WTC11 (cell line): ENCODE measurements around the gene SNRNP70. TPM values are rescaled to one million over a fixed set of nuclear protein-coding genes. Genes with fewer than 3 reads are reported as not detected.

Experiments used
- ATAC-seq: fragments of 200-7000 bp; cut with Tn5 transposase; 2 replicates; pipeline ENCODE4 v1.10.0; 2021; ENCODE audit warnings: mild to moderate bottlenecking, moderate library complexity
- CTCF ChIA-PET: fragments of 300-600 bp; sonication (Branson Sonifier 250); formaldehyde crosslinking; loops from one replicate; lab custom pipeline; 2021; ENCODE audit warnings: antibody characterized with exemption; lab: Charles Lee
- POLR2A ChIA-PET: fragments of 350-600 bp; sonication (Branson Sonifier 250); formaldehyde crosslinking; loops from one replicate; lab custom pipeline; 2021; ENCODE audit warnings: antibody characterized with exemption; lab: Charles Lee
- DNase-seq: peaks from one replicate; pipeline ENCODE4 v3.0.0; 2021; ENCODE audit warnings: low spot score
- H3K27ac Mint-ChIP-seq: 2 replicates; pipeline ENCODE4 v1.8.0; 2021; ENCODE audit warnings: mixed read lengths
- H3K27me3 Mint-ChIP-seq: 2 replicates; pipeline ENCODE4 v1.8.0; 2021; ENCODE audit warnings: low read depth, mild to moderate bottlenecking, moderate library complexity, mixed read lengths
- H3K36me3 Mint-ChIP-seq: 2 replicates; pipeline ENCODE4 v1.8.0; 2021; ENCODE audit warnings: mixed read lengths
- H3K4me1 Mint-ChIP-seq: 2 replicates; pipeline ENCODE4 v1.8.0; 2022; ENCODE audit warnings: mixed read lengths
- H3K4me3 Mint-ChIP-seq: 2 replicates; pipeline ENCODE4 v1.8.0; 2021; ENCODE audit warnings: mild to moderate bottlenecking, moderate library complexity, mixed read lengths
- H3K9me3 Mint-ChIP-seq: 2 replicates; pipeline ENCODE4 v1.8.0; 2021; ENCODE audit warnings: mixed read lengths
- CDX4 ChIP-seq: fragments of 250-450 bp; sonication (Bioruptor Pico); IDR thresholded peaks from 2 replicates; pipeline ENCODE4 v1.9.0; 2021; ENCODE audit warnings: moderate library complexity, mild to moderate bottlenecking, inconsistent platforms, borderline replicate concordance
- CREM ChIP-seq: sonication (generic); formaldehyde crosslinking; IDR thresholded peaks from 2 replicates; pipeline ENCODE4 v1.8.1; 2022; ENCODE audit warnings: mild to moderate bottlenecking, missing genetic modification reagents, moderate library complexity
- FOXJ3 ChIP-seq: sonication (generic); formaldehyde crosslinking; IDR thresholded peaks from 2 replicates; pipeline ENCODE4 v1.9.0; 2021; ENCODE audit warnings: missing genetic modification reagents, mild to moderate bottlenecking, borderline replicate concordance
- HMGXB4 ChIP-seq: sonication (generic); formaldehyde crosslinking; IDR thresholded peaks from 2 replicates; pipeline ENCODE4 v1.8.1; 2023; ENCODE audit warnings: mild to moderate bottlenecking, moderate library complexity, missing genetic modification reagents
- MYBL2 ChIP-seq: sonication (generic); formaldehyde crosslinking; IDR thresholded peaks from 2 replicates; pipeline ENCODE4 v1.8.1; 2023; ENCODE audit warnings: mild to moderate bottlenecking, moderate library complexity, missing genetic modification reagents
- NFATC4 ChIP-seq: fragments of 250-450 bp; sonication (Bioruptor Pico); IDR thresholded peaks from 2 replicates; pipeline ENCODE4 v1.9.0; 2021; ENCODE audit warnings: mild to moderate bottlenecking
- PRRX2 ChIP-seq: fragments of 250-450 bp; sonication (Bioruptor Pico); IDR thresholded peaks from 2 replicates; pipeline ENCODE4 v1.8.0; 2021; ENCODE audit warnings: mild to moderate bottlenecking
- RELA ChIP-seq: sonication (generic); formaldehyde crosslinking; IDR thresholded peaks from 2 replicates; pipeline ENCODE4 v1.8.1; 2022; ENCODE audit warnings: missing genetic modification reagents, mild to moderate bottlenecking, borderline replicate concordance
- SP1 ChIP-seq: sonication (generic); formaldehyde crosslinking; conservative IDR thresholded peaks from 2 replicates; pipeline ENCODE4 v1.8.1; 2022; ENCODE audit warnings: missing genetic modification reagents
- TEAD1 ChIP-seq: sonication (generic); formaldehyde crosslinking; IDR thresholded peaks from 2 replicates; pipeline ENCODE4 v1.8.0; 2022; ENCODE audit warnings: mild to moderate bottlenecking, missing genetic modification reagents
- ZBTB21 ChIP-seq: sonication (generic); formaldehyde crosslinking; IDR thresholded peaks from 2 replicates; pipeline ENCODE4 v1.8.1; 2023; ENCODE audit warnings: mild to moderate bottlenecking, missing genetic modification reagents, borderline replicate concordance
- ZNF232 ChIP-seq: sonication (generic); formaldehyde crosslinking; IDR thresholded peaks from 2 replicates; pipeline ENCODE4 v1.8.0; 2022; ENCODE audit warnings: mild to moderate bottlenecking, missing genetic modification reagents
- ZNF263 ChIP-seq: sonication (generic); formaldehyde crosslinking; IDR thresholded peaks from 2 replicates; pipeline ENCODE4 v1.8.1; 2022; ENCODE audit warnings: low read depth, mild to moderate bottlenecking, moderate library complexity, missing genetic modification reagents
- ZNF416 ChIP-seq: fragments of 250-450 bp; sonication (Bioruptor Pico); IDR thresholded peaks from 2 replicates; pipeline ENCODE4 v1.9.0; 2021; ENCODE audit warnings: mild to moderate bottlenecking, inconsistent platforms
- total RNA-seq: library from RNA; stranded (reverse); gene quantifications from 3 replicates; pipeline ENCODE4 v1.2.3, GENCODE V29; 2021
- TF ChIP-seq, protein P1 (sequence below): sonication (generic); formaldehyde crosslinking; IDR thresholded peaks from 2 replicates; pipeline ENCODE4 v1.8.1; 2022; ENCODE audit warnings: low read depth, missing genetic modification reagents, borderline replicate concordance
- TF ChIP-seq, protein P2 (sequence below): sonication (generic); formaldehyde crosslinking; IDR thresholded peaks from 2 replicates; pipeline ENCODE4 v1.8.0; 2022; ENCODE audit warnings: mild to moderate bottlenecking, missing genetic modification reagents
- TF ChIP-seq, protein P3 (sequence below): sonication (generic); formaldehyde crosslinking; IDR thresholded peaks from 2 replicates; pipeline ENCODE4 v1.8.0; 2022; ENCODE audit warnings: mild to moderate bottlenecking, missing genetic modification reagents
- TF ChIP-seq, protein P4 (sequence below): sonication (generic); formaldehyde crosslinking; IDR thresholded peaks from 2 replicates; pipeline ENCODE4 v1.8.0; 2022; ENCODE audit warnings: missing genetic modification reagents
- TF ChIP-seq, protein P5 (sequence below): sonication (generic); formaldehyde crosslinking; IDR thresholded peaks from 2 replicates; pipeline ENCODE4 v1.8.0; 2023; ENCODE audit warnings: mild to moderate bottlenecking, missing genetic modification reagents

SNRNP70 gene
- total RNA-seq, 1 experiment from 2014 or later, result 266 TPM

GRCh38 chr19:49132974-49133609, 47.8 kb downstream of the SNRNP70 start (continued):
- TF ChIP-seq ZNF263 (CRISPR knock-in tag) (no peak), SP1 (0 out of 2 replicates have a peak, but pooled peaks have one; percentile 38), ZNF416 (no peak), HMGXB4 (CRISPR knock-in tag) (no peak)
- TF ChIP-seq, protein P1, sequence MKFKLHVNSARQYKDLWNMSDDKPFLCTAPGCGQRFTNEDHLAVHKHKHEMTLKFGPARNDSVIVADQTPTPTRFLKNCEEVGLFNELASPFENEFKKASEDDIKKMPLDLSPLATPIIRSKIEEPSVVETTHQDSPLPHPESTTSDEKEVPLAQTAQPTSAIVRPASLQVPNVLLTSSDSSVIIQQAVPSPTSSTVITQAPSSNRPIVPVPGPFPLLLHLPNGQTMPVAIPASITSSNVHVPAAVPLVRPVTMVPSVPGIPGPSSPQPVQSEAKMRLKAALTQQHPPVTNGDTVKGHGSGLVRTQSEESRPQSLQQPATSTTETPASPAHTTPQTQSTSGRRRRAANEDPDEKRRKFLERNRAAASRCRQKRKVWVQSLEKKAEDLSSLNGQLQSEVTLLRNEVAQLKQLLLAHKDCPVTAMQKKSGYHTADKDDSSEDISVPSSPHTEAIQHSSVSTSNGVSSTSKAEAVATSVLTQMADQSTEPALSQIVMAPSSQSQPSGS (CRISPR knock-in tag), result no peak
- TF ChIP-seq, protein P2, sequence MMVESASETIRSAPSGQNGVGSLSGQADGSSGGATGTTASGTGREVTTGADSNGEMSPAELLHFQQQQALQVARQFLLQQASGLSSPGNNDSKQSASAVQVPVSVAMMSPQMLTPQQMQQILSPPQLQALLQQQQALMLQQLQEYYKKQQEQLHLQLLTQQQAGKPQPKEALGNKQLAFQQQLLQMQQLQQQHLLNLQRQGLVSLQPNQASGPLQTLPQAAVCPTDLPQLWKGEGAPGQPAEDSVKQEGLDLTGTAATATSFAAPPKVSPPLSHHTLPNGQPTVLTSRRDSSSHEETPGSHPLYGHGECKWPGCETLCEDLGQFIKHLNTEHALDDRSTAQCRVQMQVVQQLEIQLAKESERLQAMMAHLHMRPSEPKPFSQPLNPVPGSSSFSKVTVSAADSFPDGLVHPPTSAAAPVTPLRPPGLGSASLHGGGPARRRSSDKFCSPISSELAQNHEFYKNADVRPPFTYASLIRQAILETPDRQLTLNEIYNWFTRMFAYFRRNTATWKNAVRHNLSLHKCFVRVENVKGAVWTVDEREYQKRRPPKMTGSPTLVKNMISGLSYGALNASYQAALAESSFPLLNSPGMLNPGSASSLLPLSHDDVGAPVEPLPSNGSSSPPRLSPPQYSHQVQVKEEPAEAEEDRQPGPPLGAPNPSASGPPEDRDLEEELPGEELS (CRISPR knock-in tag), result no peak
- TF ChIP-seq, all 79 proteins: peak for 3

DNA sequence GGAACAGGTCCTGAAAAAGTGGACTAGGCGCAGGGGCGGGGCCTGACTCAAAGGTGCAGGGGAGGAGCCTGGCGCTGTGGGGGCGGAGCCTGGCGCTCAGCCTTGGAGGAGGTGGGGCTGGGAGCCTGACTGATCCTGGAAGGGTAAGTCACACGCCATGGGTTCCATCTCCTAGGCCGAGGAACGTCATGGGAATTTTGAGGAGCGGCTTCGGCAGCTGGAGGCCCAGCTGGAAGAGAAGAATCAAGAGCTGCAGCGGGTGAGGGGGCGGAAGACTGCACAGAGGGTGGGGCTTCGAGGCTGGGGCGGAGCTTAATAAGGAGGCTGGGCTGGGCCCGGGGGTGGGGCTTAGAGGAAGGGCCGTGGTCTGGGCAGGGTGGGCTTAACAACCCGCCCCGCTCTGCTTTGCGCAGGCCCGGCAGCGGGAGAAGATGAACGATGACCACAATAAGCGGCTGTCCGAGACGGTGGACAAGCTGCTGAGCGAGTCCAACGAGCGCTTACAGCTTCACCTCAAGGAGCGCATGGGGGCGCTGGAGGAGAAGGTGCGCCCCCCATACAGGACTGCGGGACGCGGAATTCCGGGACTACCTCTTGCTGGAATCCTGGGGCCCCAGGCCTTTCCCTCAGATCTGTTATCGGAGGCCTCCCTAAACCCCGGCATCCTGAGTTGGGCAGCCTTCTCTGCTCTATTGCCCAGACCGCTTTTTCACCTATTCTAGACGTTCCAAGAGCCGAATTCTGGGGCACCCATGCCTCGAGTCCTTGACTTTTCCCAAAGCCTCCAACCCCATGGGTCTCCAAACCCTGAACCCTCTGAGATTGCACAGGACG, 48.6 kb downstream of the SNRNP70 start:
- H3K36me3 Mint-ChIP-seq, result peaks cover 30% of the 10 kb centered on the region
- TF ChIP-seq, protein P1 (CRISPR knock-in tag), result no peak
- no peak for TF ChIP-seq TEAD1 (CRISPR knock-in tag)
- TF ChIP-seq, protein P3, sequence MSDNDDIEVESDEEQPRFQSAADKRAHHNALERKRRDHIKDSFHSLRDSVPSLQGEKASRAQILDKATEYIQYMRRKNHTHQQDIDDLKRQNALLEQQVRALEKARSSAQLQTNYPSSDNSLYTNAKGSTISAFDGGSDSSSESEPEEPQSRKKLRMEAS, result no peak
- no peak for TF ChIP-seq CDX4 (CRISPR knock-in tag)
- TF ChIP-seq MYBL2 (CRISPR knock-in tag), result no peak
- TF ChIP-seq PRRX2 (CRISPR knock-in tag), result no peak
- no peak for TF ChIP-seq RELA
- TF ChIP-seq CREM (CRISPR knock-in tag), result no peak
- TF ChIP-seq, protein P4, sequence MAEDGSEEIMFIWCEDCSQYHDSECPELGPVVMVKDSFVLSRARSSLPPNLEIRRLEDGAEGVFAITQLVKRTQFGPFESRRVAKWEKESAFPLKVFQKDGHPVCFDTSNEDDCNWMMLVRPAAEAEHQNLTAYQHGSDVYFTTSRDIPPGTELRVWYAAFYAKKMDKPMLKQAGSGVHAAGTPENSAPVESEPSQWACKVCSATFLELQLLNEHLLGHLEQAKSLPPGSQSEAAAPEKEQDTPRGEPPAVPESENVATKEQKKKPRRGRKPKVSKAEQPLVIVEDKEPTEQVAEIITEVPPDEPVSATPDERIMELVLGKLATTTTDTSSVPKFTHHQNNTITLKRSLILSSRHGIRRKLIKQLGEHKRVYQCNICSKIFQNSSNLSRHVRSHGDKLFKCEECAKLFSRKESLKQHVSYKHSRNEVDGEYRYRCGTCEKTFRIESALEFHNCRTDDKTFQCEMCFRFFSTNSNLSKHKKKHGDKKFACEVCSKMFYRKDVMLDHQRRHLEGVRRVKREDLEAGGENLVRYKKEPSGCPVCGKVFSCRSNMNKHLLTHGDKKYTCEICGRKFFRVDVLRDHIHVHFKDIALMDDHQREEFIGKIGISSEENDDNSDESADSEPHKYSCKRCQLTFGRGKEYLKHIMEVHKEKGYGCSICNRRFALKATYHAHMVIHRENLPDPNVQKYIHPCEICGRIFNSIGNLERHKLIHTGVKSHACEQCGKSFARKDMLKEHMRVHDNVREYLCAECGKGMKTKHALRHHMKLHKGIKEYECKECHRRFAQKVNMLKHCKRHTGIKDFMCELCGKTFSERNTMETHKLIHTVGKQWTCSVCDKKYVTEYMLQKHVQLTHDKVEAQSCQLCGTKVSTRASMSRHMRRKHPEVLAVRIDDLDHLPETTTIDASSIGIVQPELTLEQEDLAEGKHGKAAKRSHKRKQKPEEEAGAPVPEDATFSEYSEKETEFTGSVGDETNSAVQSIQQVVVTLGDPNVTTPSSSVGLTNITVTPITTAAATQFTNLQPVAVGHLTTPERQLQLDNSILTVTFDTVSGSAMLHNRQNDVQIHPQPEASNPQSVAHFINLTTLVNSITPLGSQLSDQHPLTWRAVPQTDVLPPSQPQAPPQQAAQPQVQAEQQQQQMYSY (CRISPR knock-in tag), result no peak
- TF ChIP-seq, protein P5, sequence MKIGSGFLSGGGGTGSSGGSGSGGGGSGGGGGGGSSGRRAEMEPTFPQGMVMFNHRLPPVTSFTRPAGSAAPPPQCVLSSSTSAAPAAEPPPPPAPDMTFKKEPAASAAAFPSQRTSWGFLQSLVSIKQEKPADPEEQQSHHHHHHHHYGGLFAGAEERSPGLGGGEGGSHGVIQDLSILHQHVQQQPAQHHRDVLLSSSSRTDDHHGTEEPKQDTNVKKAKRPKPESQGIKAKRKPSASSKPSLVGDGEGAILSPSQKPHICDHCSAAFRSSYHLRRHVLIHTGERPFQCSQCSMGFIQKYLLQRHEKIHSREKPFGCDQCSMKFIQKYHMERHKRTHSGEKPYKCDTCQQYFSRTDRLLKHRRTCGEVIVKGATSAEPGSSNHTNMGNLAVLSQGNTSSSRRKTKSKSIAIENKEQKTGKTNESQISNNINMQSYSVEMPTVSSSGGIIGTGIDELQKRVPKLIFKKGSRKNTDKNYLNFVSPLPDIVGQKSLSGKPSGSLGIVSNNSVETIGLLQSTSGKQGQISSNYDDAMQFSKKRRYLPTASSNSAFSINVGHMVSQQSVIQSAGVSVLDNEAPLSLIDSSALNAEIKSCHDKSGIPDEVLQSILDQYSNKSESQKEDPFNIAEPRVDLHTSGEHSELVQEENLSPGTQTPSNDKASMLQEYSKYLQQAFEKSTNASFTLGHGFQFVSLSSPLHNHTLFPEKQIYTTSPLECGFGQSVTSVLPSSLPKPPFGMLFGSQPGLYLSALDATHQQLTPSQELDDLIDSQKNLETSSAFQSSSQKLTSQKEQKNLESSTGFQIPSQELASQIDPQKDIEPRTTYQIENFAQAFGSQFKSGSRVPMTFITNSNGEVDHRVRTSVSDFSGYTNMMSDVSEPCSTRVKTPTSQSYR, result no peak
- no peak for TF ChIP-seq NFATC4 (CRISPR knock-in tag)
- TF ChIP-seq ZNF232 (CRISPR knock-in tag), result no peak
- TF ChIP-seq ZBTB21 (CRISPR knock-in tag), result no peak
- TF ChIP-seq FOXJ3 (CRISPR knock-in tag), result no peak

More for the DNA sequence above, 48.6 kb downstream of the SNRNP70 start:
- Mint-ChIP-seq H3K9me3 (no peaks in the 10 kb centered on the region), H3K4me1 (peaks cover 33% of the 10 kb centered on the region), H3K4me3 (peak overlapping the region; percentile 70), H3K27me3 (peaks cover 51% of the 10 kb centered on the region), H3K27ac (peak overlapping the region; percentile 79; the same call in 1 of the 2 replicates)
- ChIA-PET POLR2A (interaction anchor here (1.1 to 1.9 kb wide), 3 partner anchors 9 to 14 kb away, joined by 3 to 4 read pairs (median 3); no protein-coding TSS in a partner anchor), CTCF (interaction anchor here (1.0 to 9.7 kb wide), 8 partner anchors 12 to 141 kb away, joined by 5 to 118 read pairs (median 9); partner anchors contain the start of genes GYS1, LIN7B and RUVBL2)
- ATAC-seq (peak; percentile 80), DNase-seq (peak; percentile 90)
